HG02885 (cell line): Measurements from ENCODE around the gene NR5A1.

ENCODE experiments used
- ATAC-seq: cut with Tn5 transposase; IDR thresholded peaks from one replicate; pipeline ENCODE4 v1.9.1; 2021; ENCODE audit warnings: mild to moderate bottlenecking; ENCODE audit not compliant: unreplicated experiment, poor library complexity

The NR5A1 gene

GRCh38 chr9:124486778-124487259, 20.4 kb downstream of the NR5A1 start:
- no peak for ATAC-seq

- ATAC-seq, result no peak
These were observed 21.3 kb downstream of the NR5A1 start for GRCh38 chr9:124485936-124486335.

GRCh38 chr9:124485201-124485600, 22.0 kb downstream of the NR5A1 start:
- no peak for ATAC-seq

GRCh38 chr9:124483481-124483880, 23.7 kb downstream of the NR5A1 start:
- no peak for ATAC-seq

- no peak for ATAC-seq
These were observed 24.7 kb downstream of the NR5A1 start for GRCh38 chr9:124482431-124483031.

- no peak for ATAC-seq
These were observed 26.1 kb downstream of the NR5A1 start for GRCh38 chr9:124481115-124481514.

- no peak for ATAC-seq
These were observed 26.6 kb downstream of the NR5A1 start for GRCh38 chr9:124480621-124480981.

- ATAC-seq, result no peak
These were observed 27.1 kb downstream of the NR5A1 start for GRCh38 chr9:124479947-124480620.

GRCh38 chr9:124479371-124479770, 27.8 kb downstream of the NR5A1 start:
- no peak for ATAC-seq

GRCh38 chr9:124478354-124478753, 28.8 kb downstream of the NR5A1 start:
- no peak for ATAC-seq

- ATAC-seq, result no peak
These were observed 29.4 kb downstream of the NR5A1 start for GRCh38 chr9:124477648-124478285.

GRCh38 chr9:124477211-124477647, 30.0 kb downstream of the NR5A1 start:
- ATAC-seq, result no peak

GRCh38 chr9:124475868-124476690, 31.1 kb downstream of the NR5A1 start:
- no peak for ATAC-seq

- no peak for ATAC-seq
These were observed 31.9 kb downstream of the NR5A1 start for GRCh38 chr9:124475158-124475867.

GRCh38 chr9:124474151-124474550, 33.0 kb downstream of the NR5A1 start:
- no peak for ATAC-seq

- no peak for ATAC-seq
These were observed 33.9 kb downstream of the NR5A1 start for GRCh38 chr9:124473310-124473709.

- no peak for ATAC-seq
These were observed 34.4 kb downstream of the NR5A1 start for GRCh38 chr9:124472770-124473169.

GRCh38 chr9:124471761-124472160, 35.4 kb downstream of the NR5A1 start:
- no peak for ATAC-seq

GRCh38 chr9:124470726-124471125, 36.5 kb downstream of the NR5A1 start:
- ATAC-seq, result no peak

- no peak for ATAC-seq
These were observed 36.9 kb downstream of the NR5A1 start for GRCh38 chr9:124470306-124470705.
